GM23338 (cell line): Measurements from ENCODE around the gene ACAN. TPM values are rescaled to one million over a fixed set of nuclear protein-coding genes. Genes with fewer than 3 reads are reported as not detected.

Experiments
- EZH2 ChIP-seq: fragments of 200-600 bp; sonication (generic); IDR thresholded peaks from one replicate; pipeline ENCODE4 v1.8.0; 2017; ENCODE audit warnings: antibody characterized with exemption, mild to moderate bottlenecking, low read depth; ENCODE audit not compliant: unreplicated experiment
- JUNB ChIP-seq: IDR thresholded peaks from one replicate; pipeline ENCODE4 v1.6.1; 2016; ENCODE audit warnings: antibody characterized with exemption; ENCODE audit not compliant: unreplicated experiment
- POLR2AphosphoS5 ChIP-seq: IDR thresholded peaks from 2 replicates; pipeline ENCODE4 v1.6.1; 2016; ENCODE audit warnings: antibody characterized with exemption, low read depth
- ZNF114 ChIP-seq: fragments of 250-450 bp; sonication (Bioruptor Pico); IDR thresholded peaks from 2 replicates; pipeline ENCODE4 v1.5.0; 2020; ENCODE audit warnings: mild to moderate bottlenecking, moderate library complexity
- ZNF331 ChIP-seq: fragments of 250-450 bp; sonication (Bioruptor Pico); IDR thresholded peaks from 2 replicates; pipeline ENCODE4 v1.5.0; 2020; ENCODE audit warnings: low read depth, mild to moderate bottlenecking, moderate library complexity
- polyA plus RNA-seq: library from polyadenylated mRNA; unstranded; fragments of >200 nt; fragmentation: Nextera tagmentation; extraction: Ambion mirVana; gene quantifications from 2 replicates; pipeline ENCODE4 v1.2.1, GENCODE V29; 2016
- total RNA-seq: library from RNA; depleted of rRNA; stranded (reverse); fragments of >200 nt; shearing (Covaris generic); gene quantifications from 2 replicates; pipeline ENCODE4 v1.2.3, GENCODE V29; 2014
- TF ChIP-seq, protein P1 (sequence below): fragments of 250-450 bp; sonication (Bioruptor Pico); IDR thresholded peaks from 2 replicates; pipeline ENCODE4 v1.5.0; 2020; ENCODE audit warnings: mild to moderate bottlenecking, moderate library complexity
- TF ChIP-seq, protein P2 (sequence below): IDR thresholded peaks from one replicate; pipeline ENCODE4 v1.6.1; 2018; ENCODE audit warnings: antibody characterized with exemption; ENCODE audit not compliant: unreplicated experiment

The ACAN gene
- total and polyA plus RNA-seq, 2 experiments from 2014 or later, result 2.5 to 4.9 TPM

DNA sequence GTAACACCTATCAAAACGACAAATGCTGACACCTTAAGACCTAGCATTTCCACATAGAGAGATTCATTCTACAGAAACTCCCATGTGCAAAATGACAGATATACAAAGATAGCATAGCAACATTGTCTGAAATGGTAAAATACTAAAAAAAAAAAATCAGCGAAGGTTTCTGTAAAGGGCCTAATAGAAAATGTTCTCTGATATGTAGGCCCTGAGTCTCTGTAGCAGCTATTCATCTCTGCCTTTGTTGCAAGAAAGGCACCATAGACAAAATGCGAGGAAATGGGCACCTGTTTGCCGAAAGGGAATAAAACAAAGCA lies 110.6 kb downstream of the ACAN start (continued):
- TF ChIP-seq, protein P1, sequence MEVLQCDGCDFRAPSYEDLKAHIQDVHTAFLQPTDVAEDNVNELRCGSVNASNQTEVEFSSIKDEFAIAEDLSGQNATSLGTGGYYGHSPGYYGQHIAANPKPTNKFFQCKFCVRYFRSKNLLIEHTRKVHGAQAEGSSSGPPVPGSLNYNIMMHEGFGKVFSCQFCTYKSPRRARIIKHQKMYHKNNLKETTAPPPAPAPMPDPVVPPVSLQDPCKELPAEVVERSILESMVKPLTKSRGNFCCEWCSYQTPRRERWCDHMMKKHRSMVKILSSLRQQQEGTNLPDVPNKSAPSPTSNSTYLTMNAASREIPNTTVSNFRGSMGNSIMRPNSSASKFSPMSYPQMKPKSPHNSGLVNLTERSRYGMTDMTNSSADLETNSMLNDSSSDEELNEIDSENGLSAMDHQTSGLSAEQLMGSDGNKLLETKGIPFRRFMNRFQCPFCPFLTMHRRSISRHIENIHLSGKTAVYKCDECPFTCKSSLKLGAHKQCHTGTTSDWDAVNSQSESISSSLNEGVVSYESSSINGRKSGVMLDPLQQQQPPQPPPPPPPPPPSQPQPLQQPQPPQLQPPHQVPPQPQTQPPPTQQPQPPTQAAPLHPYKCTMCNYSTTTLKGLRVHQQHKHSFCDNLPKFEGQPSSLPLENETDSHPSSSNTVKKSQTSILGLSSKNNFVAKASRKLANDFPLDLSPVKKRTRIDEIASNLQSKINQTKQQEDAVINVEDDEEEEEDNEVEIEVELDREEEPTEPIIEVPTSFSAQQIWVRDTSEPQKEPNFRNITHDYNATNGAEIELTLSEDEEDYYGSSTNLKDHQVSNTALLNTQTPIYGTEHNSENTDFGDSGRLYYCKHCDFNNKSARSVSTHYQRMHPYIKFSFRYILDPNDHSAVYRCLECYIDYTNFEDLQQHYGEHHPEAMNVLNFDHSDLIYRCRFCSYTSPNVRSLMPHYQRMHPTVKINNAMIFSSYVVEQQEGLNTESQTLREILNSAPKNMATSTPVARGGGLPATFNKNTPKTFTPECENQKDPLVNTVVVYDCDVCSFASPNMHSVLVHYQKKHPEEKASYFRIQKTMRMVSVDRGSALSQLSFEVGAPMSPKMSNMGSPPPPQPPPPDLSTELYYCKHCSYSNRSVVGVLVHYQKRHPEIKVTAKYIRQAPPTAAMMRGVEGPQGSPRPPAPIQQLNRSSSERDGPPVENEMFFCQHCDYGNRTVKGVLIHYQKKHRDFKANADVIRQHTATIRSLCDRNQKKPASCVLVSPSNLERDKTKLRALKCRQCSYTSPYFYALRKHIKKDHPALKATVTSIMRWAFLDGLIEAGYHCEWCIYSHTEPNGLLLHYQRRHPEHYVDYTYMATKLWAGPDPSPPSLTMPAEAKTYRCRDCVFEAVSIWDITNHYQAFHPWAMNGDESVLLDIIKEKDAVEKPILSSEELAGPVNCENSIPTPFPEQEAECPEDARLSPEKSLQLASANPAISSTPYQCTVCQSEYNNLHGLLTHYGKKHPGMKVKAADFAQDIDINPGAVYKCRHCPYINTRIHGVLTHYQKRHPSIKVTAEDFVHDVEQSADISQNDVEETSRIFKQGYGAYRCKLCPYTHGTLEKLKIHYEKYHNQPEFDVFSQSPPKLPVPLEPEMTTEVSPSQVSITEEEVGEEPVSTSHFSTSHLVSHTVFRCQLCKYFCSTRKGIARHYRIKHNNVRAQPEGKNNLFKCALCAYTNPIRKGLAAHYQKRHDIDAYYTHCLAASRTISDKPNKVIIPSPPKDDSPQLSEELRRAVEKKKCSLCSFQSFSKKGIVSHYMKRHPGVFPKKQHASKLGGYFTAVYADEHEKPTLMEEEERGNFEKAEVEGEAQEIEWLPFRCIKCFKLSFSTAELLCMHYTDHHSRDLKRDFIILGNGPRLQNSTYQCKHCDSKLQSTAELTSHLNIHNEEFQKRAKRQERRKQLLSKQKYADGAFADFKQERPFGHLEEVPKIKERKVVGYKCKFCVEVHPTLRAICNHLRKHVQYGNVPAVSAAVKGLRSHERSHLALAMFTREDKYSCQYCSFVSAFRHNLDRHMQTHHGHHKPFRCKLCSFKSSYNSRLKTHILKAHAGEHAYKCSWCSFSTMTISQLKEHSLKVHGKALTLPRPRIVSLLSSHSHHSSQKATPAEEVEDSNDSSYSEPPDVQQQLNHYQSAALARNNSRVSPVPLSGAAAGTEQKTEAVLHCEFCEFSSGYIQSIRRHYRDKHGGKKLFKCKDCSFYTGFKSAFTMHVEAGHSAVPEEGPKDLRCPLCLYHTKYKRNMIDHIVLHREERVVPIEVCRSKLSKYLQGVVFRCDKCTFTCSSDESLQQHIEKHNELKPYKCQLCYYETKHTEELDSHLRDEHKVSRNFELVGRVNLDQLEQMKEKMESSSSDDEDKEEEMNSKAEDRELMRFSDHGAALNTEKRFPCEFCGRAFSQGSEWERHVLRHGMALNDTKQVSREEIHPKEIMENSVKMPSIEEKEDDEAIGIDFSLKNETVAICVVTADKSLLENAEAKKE (CRISPR knock-in tag), result no peak
- TF ChIP-seq EZH2 (no peak), POLR2AphosphoS5 (no peak), JUNB (no peak), ZNF331 (CRISPR knock-in tag) (no peak), ZNF114 (CRISPR knock-in tag) (no peak)
- TF ChIP-seq, protein P2, sequence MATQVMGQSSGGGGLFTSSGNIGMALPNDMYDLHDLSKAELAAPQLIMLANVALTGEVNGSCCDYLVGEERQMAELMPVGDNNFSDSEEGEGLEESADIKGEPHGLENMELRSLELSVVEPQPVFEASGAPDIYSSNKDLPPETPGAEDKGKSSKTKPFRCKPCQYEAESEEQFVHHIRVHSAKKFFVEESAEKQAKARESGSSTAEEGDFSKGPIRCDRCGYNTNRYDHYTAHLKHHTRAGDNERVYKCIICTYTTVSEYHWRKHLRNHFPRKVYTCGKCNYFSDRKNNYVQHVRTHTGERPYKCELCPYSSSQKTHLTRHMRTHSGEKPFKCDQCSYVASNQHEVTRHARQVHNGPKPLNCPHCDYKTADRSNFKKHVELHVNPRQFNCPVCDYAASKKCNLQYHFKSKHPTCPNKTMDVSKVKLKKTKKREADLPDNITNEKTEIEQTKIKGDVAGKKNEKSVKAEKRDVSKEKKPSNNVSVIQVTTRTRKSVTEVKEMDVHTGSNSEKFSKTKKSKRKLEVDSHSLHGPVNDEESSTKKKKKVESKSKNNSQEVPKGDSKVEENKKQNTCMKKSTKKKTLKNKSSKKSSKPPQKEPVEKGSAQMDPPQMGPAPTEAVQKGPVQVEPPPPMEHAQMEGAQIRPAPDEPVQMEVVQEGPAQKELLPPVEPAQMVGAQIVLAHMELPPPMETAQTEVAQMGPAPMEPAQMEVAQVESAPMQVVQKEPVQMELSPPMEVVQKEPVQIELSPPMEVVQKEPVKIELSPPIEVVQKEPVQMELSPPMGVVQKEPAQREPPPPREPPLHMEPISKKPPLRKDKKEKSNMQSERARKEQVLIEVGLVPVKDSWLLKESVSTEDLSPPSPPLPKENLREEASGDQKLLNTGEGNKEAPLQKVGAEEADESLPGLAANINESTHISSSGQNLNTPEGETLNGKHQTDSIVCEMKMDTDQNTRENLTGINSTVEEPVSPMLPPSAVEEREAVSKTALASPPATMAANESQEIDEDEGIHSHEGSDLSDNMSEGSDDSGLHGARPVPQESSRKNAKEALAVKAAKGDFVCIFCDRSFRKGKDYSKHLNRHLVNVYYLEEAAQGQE, result no peak
